GM12875 (cell line): Measurements from ENCODE around the gene KIAA0232.

ENCODE experiments used
- H3K4me3 ChIP-seq: one replicate; pipeline ENCODE4 v1.5.1; 2011; ENCODE audit warnings: low read depth, low read length, control low read depth
- TF ChIP-seq, protein P1 (sequence below): IDR thresholded peaks from 2 replicates; pipeline ENCODE4 v1.5.1; 2011; ENCODE audit warnings: low read depth, mild to moderate bottlenecking, control low read depth, inconsistent platforms, low read length, moderate library complexity, borderline replicate concordance; ENCODE audit not compliant: insufficient read depth

Gene KIAA0232

DNA sequence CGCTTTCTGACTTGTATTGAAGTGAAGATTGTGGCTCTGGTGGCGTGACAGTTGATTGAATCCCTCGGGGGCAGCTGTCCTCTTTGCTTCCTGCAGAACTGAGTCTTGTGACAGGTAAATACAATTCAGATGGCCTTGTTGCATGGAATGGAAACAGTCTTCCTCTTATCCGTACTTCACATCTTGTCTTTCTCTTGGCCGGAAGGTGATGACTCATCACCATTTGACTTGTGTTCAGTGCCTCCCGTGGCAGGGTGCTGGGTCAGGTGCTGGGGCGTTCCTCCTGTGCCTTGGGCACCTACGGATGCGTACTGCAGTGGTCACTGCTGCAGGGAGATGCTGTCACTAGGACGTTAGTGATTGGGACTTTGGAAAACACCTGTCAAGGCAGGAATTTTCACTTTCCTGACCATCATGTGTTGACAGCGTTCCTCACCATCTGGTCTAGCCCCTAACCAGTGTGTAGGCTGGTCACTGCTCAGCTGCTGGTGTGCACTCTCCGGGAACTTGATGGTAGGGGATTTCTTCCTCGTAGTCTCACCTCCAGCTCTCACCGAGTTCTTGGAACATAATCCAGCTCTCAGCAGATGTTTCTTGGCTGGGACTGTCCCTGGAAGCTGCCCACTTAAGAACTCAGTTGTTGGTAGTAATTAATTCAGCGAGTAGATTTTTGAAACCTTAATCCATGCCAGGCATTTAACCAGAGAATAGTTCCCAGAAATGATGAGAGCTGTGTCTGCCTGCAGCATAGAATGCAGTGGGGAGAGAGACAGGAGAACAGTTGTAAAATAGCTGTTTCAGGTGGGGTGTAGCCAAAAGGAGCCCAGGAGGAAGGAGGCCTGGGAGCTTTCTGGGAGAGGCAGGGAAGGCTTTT is 134.3 kb downstream of the KIAA0232 start:
- TF ChIP-seq, protein P1, sequence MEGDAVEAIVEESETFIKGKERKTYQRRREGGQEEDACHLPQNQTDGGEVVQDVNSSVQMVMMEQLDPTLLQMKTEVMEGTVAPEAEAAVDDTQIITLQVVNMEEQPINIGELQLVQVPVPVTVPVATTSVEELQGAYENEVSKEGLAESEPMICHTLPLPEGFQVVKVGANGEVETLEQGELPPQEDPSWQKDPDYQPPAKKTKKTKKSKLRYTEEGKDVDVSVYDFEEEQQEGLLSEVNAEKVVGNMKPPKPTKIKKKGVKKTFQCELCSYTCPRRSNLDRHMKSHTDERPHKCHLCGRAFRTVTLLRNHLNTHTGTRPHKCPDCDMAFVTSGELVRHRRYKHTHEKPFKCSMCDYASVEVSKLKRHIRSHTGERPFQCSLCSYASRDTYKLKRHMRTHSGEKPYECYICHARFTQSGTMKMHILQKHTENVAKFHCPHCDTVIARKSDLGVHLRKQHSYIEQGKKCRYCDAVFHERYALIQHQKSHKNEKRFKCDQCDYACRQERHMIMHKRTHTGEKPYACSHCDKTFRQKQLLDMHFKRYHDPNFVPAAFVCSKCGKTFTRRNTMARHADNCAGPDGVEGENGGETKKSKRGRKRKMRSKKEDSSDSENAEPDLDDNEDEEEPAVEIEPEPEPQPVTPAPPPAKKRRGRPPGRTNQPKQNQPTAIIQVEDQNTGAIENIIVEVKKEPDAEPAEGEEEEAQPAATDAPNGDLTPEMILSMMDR: no peak
- H3K4me3 ChIP-seq: no peak overlapping the region

DNA sequence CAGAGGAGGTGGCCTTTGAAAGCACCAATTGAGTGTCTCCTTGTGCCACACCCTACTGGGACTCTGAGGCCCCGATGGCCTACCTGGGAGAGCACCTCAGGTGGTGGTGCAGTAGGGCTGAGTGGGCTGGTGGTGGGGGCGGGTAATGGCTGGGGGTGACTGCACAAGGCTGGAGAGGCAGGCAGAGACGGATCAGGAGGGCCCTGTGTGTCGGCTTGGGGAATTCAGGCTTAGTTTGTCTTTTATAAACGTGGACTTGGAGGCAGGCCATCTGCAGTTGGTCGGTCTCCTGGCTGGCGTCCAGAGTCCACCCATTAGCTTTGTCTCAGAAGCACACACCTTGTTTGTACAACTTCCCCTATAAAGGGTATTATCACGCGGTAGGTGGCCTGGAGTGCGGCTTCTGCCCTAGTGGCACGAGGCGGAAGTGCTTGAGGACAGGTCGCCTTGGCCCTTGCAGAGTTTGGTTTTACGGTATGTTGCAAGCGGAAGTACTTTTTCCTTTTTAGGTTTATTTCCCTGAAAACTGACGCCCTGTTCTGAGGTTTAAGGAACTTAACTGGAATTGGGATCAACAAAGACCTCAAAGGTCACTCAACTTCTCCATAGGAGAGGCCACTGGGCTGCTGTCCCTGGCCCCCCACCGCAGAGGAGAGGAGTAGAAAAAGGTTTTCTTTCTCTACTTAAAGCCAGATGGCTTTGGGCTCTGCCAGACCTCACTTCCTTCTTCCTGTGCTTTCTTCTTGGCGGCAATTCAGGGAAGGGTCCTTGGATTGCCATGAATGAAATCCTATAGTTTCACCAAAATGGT is 135.1 kb downstream of the KIAA0232 start:
- H3K4me3 ChIP-seq: no peak overlapping the region
- TF ChIP-seq, protein P1: peak; percentile 70

DNA sequence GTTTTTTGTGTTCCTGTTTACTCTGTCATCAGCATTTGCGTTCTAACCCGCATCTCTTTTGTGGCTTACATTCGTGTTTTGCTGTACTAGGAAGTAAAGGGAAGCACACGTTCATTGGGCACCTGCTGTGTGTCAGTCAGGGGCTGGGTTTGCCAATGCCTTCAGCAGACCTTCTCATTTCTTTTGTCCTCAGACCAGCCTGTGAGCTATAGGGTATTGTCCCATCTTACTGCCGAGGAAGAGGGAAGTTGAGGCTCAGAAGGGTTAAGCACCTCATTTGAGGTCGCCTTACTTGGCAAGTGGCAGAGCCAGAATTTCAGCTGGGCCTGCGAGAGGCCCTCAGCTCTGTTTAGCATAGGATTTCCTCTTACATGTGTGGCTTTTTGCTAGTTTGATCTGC is 135.8 kb downstream of the KIAA0232 start:
- H3K4me3 ChIP-seq: no peak overlapping the region
- TF ChIP-seq, protein P1: no peak

DNA sequence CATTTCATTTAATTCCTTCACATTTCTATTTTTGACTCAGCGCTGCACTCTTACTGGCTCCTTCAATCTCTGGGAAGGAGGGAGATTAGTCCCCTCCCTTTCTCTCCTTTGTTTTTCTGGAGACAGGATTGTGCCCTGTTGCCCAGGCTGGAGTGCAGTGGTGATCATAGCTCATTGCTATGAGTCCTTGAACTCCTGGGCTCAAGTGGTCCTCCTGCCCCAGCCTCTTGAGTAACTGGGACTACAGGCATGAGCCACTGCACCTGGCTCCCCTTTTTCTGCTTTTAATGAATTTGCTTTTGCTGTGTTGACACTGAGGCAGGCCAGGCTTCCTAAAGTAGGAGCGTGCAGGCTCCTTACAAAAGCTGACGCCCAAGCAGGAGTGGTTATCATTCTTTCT is 137.6 kb downstream of the KIAA0232 start:
- TF ChIP-seq, protein P1: no peak
- no peak overlapping the region for H3K4me3 ChIP-seq

DNA sequence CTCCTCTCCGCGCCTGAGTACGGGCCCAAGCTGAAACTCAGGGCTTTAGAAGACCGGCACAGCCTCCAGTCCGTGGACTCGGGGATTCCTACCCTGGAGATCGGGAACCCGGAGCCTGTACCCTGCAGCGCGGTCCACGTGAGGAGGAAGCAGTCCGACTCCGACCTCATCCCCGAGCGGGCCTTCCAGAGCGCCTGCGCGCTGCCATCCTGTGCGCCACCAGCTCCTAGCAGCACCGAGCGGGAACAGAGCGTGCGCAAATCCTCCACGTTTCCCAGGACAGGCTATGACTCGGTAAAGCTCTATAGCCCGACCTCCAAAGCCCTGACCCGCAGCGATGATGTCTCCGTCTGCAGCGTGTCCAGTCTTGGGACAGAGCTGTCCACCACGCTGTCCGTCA is 141.0 kb downstream of the KIAA0232 start:
- TF ChIP-seq, protein P1: no peak
- no peak overlapping the region for H3K4me3 ChIP-seq

DNA sequence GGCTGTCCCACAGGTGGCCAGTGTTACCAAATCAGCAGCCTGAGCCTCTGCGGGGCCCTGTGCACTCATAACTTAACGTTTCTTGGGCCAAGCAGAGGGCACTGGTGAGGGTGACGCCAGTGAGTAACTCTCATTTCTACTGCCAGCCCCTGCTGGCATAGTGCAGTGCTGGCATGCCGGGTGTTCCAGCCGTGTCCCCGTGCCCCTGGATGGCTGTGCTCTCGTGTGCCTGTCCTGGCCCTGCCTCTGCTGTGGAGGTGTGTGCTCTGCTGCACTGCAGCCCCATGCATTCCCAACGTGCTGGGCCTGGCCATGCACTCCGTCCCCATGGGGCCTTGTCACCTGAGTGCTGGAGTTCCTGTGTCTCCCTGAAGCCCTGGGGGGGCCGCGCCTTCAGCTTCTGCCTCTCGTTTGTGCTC is 141.8 kb downstream of the KIAA0232 start:
- TF ChIP-seq, protein P1: no peak
- no peak overlapping the region for H3K4me3 ChIP-seq
